ENCODE data around the gene RINL.

The RINL gene

DNA sequence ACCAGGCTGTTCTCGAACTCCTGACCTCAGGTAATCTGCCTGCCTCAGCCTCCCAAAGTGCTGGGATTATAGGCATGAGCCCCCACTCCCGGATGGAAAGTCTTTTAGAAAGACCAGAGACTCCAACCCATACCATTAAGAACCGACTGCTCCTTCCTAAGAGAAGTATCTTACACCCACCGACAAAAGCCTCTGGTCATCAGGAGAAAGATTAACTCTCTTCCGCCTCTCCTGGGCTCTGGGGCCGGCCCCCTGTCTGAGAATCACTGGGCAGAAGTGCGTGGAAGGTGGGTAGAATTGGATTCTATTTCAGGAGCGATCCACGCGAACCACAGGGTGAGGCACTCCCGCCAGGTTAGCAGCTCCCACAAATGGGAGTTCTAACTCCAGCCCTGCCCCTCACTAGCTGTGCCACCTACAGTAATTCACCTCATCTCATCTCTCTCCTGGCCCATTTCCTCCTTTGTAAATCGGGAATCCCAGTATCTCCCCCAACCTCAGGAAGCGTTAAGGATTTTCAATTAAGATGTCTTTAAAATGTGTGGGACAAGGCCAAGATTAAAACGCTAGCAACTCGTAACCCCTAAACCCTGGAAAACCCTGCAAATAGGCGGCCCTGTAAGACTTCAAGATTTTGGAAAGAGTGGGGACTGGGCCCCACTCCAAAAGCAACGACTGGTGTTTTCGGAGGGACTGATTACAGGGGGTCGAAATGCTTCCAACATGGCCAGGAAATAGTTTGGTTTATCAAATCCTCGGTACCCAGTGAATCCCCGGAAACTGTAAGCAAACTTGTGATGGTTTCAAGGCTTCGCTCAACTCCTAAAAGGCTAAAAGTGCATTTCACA lies 29.6 kb downstream of the RINL start:
- DNase-seq = no peak

DNA sequence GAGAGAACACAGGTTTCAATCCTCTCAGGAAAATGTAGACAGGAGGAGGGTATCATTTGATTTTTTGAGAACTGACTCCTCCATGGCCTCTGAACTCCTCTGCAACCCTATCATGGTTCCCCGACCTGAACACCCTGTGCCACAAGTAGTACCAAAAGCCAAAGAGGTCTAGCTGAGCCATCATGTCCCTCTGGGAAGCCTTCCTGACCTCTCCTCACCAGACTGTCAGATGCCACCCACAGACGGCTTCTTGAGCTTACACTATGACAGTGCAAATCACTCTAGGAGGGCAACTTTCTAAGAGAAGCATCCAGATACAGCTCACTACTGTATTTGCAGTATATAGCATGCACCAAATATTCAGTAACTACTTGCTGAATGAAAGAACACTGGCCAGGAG lies 32.0 kb downstream of the RINL start:
- DNase-seq = no peak

DNA sequence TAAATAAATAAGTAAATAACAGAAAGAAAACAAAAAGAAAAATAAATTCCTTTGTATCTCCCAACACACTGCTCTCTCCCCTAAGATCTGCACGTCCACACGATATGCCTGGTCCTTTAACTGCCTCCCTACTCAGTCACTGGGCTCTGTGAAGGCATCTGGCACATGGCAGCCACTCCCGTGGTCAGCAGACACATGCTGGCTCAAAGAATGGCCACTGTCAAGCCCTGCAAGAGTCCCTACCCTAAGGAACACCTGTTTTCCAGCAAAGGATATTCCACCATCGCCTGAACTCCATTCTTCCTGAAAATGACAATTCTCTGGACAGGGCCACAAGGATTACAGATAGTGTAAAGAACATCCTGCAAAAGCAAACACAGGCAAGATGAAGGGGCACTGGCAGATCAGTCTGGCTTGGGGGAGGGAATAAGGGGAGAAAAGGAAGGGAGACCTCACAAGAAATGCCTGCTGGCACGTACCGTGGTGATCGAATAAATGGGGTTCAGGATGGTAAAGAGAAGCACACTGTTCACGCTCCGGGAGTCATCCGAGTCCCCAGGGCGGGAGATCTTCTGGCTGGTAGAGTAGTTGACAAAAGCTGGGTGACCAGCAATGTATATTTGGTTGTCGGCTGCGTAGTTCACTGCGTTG lies 32.6 kb downstream of the RINL start:
- no peak for DNase-seq

DNA sequence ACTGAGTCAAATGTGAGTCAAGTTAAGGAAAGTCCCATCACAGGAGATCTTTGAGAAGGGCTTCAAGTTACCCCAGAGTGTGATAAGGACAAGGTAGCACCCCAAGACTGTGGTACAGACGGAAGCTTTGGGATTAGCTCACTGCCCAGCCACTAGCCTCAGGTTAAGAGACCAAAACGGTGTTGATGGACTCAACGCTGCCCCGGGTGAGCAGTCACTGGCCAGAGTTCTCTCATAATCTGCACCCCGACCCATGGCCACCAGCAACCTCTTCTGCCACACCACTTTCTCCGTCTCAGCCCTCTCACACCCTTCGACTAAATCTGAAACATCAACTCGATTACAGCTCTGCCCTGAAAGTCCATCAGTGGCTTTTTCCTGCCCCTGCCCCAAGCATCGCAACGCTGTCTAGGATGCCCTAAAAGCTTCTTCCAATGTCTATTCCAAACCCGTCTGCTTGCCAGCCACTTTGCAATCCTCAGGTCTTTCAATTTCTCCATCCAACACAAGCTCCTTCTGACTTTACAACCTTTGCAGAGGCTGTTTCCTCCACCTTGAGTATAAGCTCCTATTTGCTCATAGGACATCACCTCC lies 33.9 kb downstream of the RINL start:
- no peak for DNase-seq

DNA sequence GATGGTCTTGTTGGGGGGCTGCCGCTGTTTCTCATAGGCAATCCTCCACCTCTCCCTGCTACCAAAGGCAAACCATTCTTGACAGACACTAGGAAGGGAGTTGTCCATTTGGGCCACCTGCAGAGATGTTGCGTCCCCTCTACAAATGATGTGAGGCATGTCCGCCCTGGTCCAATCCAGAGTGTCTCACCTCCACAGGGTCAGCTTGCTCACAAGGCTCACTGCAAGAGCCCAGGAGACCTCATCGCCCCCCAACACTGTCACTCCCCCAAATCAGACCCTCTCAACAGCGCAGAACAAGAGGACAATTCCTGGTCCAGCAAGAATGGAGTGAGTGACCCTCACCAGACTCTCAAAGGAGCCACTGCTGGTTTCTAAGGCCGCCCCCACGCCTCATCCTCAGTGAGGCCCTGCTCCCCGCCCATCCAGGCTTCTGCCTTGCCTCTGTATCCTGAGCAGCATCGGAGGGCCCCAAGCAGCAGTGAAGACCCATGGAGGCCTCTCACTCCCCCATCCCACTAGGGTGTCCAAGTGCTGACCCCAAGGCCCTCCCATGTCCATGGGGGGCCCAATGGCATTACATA lies 34.8 kb downstream of the RINL start:
- DNase-seq = no peak

DNA sequence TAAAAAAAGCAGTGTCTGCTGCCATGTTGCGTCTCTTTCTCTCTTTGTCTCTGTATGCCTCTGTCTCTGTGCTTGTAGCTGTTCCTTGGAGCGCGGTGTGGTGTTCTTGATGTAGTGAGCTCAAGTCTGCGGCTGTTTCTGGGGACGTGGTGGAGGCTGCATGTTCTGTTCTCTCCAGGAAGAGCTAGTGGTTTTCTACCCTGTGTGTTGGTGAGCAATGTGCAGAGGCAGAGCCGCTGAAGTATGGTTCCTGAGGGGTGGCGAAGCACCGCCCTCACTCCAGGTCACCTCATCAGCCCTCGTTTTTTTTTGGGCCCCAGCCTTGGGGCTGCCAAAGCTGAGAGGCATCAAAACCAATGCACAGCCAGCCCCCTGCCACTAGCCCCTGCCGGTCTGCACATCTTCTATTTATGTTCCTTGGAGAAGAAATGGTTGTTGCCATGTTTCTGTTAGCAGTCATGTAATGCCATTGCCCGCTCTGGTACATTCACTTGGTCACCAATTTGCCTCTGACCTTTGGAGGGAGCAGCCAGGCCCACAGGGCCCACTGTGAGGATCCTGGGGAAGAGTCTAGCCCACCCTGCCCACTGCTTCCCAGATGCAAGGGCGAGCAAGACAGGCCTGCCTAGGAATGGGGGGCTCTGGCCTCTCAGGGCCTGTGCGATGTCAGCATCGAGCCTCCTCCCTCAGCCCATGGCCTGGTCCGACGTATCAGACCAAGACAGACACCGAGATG lies 35.5 kb downstream of the RINL start:
- DNase-seq = no peak

DNA sequence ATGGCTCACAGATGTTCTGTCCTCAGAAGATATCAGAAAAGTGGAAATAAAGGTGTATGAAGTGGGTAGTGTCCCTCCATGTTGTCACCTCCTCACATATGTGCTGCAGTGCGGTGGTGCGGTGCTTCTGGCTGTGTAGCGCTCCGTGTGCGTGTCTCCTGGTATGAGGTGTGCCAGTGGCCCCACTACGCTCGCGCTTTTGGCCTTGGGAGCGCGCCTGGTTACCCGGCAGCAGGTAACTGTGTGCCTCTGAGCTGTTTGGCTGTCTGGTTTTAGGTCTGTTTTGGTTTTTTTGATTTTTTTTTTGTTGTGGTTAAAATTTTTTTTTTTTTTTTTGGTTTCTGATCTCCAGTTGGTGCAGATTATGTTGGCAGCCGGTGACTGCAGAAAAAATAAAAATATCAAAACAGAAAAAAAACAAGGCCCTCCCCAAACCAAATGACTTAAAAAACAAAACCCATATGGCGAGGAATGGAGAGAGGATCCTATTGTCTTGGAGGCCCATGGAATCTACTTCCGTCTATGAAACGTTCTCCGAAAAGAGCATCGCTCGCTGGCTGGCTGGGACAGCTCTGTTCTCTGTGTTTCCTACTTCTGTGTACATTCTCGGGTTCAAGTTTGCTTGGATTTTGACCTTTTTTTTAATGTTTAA lies 36.2 kb downstream of the RINL start:
- no peak for DNase-seq

DNA sequence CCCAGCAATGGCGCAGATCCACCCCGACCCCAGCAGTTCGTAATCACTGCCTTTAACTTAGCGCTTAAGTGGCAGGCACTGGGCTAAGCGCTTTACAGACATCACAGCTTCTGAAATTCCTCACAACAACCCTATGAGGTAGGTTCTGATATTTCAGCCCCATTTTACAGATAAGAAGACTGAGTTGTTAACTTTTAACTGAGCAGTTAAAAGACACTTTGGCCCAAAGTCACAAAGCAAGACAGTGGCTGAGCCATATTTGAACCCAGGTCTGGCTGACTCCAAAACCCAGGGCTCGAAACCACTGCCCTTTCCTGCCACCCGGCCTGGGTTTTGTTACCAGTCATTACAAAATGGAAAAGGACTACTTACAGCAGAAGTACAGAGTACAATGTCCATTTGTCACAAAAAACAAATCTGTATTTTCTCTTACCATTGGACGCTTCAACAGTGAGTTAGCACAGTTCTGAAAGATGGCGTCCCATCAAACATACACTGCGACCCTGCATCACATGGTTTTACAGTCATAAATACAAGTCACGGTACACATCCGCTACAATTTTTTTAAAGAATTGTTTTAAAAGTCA lies 36.8 kb downstream of the RINL start:
- DNase-seq = no peak

DNA sequence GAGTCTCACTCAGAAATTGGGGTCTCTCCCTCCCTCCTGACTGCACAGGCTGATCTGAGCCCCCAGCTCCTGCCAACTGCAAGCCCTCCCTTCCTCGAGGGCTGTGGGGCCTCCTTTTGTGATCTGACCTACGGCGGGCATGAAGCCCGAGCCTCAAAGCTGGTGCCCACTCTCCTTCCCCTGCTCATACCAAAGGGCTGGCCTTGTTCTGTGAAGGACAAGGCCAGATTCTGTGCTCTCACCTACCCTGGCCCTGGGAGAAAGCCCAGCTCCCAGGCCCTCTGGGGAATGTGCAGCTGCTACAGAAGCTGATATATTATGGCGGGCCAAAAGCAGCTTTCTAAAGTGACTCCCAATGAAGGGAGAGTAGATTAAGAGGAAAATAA lies 37.5 kb downstream of the RINL start:
- no peak for DNase-seq

DNA sequence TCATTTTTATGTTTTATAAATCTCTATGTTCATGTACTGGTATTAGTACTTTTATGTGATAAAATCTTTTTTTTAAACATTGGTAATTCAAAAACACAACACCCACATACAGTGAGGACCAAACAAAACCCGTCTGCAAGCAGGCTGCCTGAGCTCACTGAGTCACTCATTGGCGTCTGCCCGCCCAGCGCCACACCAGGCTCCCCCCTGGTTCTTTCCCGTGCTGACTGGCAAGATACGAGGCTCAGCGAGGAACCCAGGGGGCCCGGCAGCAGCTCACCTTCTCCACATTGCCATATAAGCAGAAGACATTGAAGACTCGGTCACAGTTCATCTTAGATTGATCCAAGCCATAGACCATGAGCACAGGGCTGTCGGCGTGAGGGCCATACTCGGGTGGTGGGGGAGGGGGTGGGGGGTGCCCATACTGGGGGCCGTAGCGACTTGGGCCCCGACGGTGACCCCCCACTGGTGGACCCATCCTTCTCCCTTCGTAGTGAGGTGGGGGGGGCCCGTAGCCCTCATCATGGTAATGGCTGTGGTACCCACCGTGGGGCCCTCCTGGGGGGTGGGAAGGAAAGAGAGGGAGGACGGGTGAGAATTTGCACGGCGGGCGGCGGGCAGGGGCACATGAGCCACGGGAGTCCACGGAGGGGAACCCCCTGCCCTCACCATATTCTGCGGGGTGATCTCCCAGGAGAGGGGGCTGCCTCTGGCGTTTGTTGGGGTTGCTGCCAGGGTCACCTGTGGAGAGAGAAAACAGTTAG lies 38.1 kb downstream of the RINL start:
- DNase-seq = no peak

DNA sequence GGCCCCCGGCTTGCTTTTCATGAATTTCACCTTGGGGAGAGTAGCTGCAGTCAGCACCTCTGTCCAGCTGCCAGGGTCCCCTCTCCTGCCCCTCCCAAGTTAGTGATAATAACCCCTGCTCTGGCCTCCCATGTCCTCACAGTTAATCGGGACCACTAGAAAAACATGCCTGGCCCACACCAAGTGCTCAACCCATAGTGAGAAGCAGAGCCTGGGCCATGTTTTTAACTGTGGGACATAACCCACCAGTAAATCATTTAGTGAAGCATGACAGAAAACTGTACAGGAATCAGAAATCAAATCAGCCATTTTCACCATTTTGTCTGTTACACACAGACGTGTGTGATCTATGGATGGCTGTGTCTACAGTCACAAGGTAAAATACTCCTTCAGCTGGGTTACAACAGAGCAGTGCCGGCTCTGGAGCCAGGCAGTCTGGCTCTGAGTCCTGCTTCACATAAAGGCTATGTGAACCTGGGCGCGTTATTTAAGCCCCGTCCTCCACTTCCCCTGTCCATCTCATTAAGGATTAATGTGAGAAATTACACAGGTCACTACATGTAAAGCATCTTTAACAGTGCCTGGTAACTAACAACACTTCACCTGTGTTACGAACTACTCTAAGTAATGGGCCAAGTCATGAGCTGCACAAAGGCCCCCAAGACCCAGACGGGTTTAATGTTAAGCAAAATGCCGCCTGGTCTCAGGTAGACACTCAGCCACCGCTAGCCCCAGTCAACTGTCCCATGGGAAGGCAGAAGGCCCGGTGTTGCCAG lies 38.9 kb downstream of the RINL start:
- no peak for DNase-seq

DNA sequence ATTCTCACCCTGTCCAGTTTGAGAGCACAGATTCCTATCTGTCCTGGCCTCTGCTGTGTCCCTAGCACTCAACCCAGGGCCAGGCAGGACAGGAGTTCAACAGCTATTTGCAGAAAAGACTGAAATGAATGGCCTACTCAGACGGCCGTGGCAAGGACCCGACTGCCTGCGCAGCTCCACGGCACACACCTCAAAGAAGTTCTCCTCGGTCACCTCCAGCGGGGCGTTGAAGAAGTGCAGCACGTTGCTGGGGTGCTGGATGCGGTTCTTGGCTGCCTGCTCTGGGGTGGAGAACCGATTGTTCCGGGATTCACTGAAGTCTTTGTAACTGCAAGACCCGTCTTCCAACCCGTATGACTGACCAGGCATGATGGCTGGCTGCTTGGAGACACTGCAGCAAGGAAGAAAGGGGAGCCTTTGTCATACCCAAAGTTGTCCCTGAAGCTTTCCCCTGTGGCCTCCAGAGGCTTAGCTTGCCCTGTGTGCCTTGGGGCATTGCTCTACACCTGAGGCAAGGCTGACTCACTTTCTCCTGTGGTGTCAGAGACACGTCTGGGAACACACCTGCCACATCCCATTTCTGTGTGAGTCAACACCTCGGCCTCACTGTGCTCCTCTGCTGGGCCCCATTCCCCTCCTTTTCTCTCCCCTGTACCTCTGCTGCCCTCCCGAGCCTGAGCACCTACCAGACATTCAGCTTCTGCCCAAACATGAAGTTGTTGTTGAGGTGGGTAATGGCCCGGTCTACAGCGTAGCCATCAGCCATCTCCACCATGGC lies 39.7 kb downstream of the RINL start:
- DNase-seq = no peak

DNA sequence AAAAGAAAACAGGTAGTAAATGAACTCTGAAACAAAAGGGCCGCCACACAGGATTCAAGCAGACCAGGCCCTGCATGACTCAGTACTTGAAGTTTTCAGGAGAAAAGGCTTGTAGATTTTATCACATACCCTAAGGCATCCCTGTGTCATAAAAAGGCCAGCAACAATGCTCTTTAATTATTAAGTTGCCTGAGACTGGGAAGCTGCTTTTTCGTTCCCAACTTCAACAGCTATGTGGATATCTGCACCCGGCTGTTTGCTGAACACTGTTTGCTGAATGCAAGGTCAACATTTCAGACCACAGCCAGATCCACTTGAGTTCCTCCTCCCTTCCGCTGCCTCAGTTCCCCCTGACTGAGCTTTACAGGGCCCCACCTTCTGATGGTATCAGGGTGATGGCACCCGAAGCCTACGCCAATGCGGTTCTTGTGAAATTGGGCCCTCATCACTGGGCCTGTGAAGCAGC lies 40.4 kb downstream of the RINL start:
- no peak for DNase-seq

DNA sequence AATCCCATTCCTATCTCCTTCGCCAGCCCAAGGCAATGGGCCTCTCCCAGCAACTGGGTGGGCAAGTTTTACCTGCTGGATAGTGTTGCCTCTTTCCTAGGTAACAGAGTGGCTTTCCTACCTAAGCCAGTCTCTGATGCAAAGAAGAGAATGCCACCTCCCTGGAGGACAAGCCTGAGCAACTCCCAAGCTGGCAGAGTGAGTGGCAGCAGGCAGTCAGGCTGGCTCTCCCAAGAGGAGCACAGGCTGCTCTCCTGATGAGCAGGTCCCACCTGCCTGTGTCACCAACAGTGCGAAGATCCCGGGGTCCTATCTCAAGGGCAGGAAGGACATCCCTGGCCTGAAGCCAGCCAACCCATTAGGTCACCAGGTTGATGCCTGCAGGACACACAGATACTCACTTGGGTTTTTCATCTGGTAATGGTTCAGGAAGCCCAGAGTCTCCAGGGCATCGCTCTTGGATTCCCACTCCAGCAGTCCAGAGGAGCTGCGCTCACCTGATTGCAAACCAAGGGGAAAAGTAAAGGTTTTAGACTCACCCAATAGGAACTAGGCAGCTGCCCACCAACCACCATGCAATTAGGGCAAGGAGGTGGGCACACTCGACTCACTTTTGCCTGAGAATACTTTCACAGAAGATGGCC lies 41.0 kb downstream of the RINL start:
- DNase-seq = no peak

DNA sequence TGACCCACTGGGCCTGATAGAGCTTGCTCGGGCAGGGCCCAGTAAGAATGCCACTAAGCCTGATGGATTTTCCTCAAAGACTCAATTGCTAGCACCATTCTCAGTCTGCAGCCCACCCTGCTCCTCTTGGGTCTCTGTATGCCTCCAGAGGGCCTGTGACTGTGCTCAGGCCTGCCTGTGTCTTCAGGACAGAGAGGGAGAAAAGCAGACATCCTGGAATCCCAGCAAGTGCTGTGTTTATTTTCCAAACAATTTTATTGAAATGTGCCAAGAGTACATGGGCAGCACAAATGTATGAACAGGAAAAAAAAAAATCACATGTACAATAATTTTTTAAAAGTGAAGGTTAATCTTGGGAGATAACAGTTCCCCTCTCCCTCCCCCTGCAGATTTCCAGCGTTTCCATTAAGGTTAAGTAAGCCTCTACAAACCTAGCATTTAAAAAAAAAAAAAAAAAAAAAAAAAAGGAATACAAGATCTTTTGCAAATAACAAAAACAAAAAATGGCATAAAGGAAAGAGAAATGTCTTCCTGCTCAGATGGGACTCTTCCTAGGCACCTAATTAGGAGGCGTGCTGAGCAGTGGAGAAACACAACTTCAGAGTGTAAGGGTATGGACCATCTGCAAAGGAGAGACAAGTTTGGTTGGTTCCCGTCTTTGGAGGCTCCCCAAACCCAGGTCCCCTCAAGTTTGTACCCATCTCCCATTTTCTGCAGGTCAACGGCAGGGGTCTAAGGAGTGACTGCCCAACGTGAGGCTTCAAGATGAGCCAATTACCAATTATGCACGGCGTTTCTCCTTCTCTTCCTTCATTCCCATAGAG lies 41.7 kb downstream of the RINL start:
- no peak for DNase-seq

DNA sequence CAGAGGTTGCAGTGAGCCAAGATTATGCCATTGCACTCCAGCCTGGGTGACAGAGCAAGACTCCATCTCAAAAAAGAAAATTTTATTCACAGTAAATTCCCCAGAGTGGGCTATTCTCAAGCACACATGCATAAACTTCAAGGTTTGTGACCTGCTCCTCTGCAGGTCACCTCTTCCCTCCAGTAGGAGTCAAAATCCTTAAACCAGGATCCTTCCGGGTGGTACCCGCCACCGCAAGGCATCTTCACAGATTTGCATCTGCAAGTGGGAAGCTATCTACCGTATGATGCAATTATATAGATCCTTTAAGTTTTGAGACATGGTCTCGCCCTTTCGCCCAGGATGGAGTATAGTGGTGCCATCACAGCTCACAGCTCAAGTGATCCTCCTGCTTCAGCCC lies 43.5 kb downstream of the RINL start:
- DNase-seq = no peak

DNA sequence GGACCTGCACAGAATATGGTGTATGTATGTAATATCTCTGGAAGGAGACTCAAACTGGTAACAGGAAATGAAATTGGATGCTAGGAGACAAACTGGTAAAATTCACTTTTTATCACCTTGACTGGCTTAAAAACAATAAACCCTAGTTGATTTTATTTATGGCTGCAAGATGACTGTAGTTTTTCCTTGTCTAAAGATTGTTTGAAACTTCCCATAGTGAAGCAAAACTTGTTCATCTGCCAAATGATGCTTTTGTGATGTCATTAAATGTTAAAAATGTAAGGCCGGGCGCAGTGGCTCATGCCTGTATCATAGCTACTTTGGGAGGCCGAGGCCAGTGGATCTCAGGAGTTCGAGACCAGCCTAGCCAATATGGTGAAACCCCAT lies 44.0 kb downstream of the RINL start:
- no peak for DNase-seq

DNA sequence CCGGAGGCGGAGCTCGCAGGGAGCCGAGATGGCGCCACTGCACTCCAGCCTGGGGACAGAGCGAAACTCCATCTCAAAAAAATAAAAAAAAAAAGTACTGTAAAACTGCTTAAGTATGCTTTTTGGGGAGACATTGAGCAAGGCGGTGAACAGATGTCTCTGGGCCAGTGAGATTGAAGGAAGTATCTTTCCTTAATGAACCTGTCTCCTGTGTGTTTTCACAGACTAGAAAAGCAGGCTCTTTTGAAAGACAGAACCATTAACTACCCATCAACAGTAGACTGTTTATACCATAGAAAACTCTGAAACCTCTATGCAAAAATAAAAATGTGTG lies 45.0 kb downstream of the RINL start:
- DNase-seq = no peak

Data from AML-193 (cell line).